ENCODE data around the gene GATD1.

GATD1 gene

DNA sequence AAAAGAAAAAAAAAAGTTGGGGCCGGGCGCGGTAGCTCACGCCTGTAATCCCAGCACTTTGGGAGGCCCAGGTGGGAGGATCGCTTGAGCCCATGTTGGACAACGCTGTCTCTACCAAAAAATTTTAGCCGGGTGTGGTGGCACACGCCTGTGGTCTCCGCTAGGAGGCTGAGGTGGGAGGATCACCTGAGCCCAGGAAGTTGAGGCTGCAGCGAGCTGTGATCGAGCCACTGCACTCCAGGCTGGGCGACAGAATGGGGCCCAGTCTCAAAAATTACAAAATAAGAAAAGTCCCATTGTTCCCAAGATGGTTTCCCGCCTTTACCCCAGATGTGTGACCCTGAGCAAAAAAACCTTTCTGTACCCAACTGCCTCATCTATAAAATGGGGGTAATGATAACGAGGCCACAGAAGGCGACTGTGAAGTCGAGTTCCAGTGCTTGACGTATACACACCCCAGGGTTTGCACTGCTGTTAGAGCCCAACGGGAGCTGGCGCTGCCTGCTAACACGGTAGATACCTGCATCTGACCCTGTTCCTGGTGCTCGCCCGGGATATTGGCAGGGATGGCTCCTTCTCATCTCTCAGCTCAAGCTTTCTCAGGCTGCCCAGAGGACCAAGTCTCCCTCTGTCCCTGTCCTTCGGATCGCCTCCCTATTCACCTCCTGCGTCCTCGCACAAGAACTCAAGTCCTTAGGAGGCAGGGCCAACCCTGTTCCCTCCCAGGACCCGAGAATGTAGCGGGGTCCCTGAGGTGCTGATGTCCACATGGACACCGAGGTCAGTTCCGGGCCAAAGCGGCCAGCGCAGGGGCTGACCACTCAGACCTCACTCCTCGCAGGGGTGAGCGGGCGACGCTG, 31.4 kb upstream of the GATD1 start:
- DNase-seq: no peak
- peak overlapping the region; percentile 10 for H2BK5ac ChIP-seq (ENCODE audit: low read length)
- H3K4ac ChIP-seq (ENCODE audit: low read depth, low read length): peak overlapping the region; percentile 73
- no peak overlapping the region for H2BK120ac ChIP-seq (ENCODE audit: low read depth, low read length)
- H3K36me3 ChIP-seq (ENCODE audit: control insufficient read depth, insufficient read depth, low read length): peaks cover 19% of the 10 kb centered on the region
- peaks cover 6% of the 10 kb centered on the region for H3K4me1 ChIP-seq (ENCODE audit: control insufficient read depth, low read depth, low read length)
- H3K23ac ChIP-seq (ENCODE audit: low read length): no peak overlapping the region
- H3K18ac ChIP-seq (ENCODE audit: low read length): no peak overlapping the region
- peak overlapping the region; percentile 100 for H3K56ac ChIP-seq (ENCODE audit: low read length)
- peaks cover 19% of the 10 kb centered on the region for H3K79me1 ChIP-seq (ENCODE audit: low read length)
- H2BK15ac ChIP-seq (replicated peaks; ENCODE audit: low read depth): no peak overlapping the region
- H4K5ac ChIP-seq (ENCODE audit: low read length): peak overlapping the region; percentile 59
- H4K8ac ChIP-seq (ENCODE audit: low read depth, low read length): no peak overlapping the region
- peaks cover 33% of the 10 kb centered on the region for H3K79me2 ChIP-seq (ENCODE audit: control insufficient read depth, insufficient read depth, low read length)
- peak overlapping the region; percentile 93 for H3K4me3 ChIP-seq (ENCODE audit: low read length)
- H3K4me2 ChIP-seq (ENCODE audit: low read length): peak overlapping the region; percentile 39
- H3K9ac ChIP-seq (ENCODE audit: low read length): peak overlapping the region; percentile 99
- WGBS (ENCODE audit: extremely low coverage, insufficient coverage, low lambda C conversion rate): no CpG with 5 or more reads among the region's 36 CpGs
- peak overlapping the region; percentile 90 for H2AK5ac ChIP-seq (ENCODE audit: low read length)
- no peaks in the 10 kb centered on the region for H3K27me3 ChIP-seq (ENCODE audit: insufficient read depth, low read length, poor library complexity)
- peak overlapping the region; percentile 45 for H3K27ac ChIP-seq (ENCODE audit: low read depth, low read length)

DNA sequence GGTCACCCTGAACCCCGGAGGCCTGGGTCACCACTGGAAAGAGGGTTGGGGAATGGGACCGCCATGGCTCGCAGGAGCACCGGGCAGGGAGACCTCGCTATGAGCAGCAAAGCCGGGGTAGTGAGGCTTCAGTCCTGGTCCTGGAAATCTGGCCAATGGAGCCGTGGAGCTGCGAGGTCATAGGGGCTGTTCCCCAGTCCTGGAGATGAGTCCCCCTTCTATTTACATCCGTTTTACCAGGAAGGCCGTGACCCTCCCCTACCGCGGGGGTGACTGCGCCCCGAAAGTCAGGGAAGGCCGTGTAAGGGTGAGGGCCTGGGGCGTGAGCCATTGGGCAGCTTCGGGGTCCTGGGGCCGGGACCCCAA, 27.3 kb upstream of the GATD1 start:
- Histone ChIP-seq H2BK5ac (ENCODE audit: low read length) (no peak overlapping the region), H4K5ac (ENCODE audit: low read length) (no peak overlapping the region), H3K27ac (ENCODE audit: low read depth, low read length) (peak overlapping the region; percentile 58), H3K56ac (ENCODE audit: low read length) (peak overlapping the region; percentile 88), H3K4me2 (ENCODE audit: low read length) (peak overlapping the region; percentile 91), H3K4me3 (ENCODE audit: low read length) (peak overlapping the region; percentile 28), H3K9ac (ENCODE audit: low read length) (peak overlapping the region; percentile 91), H4K8ac (ENCODE audit: low read depth, low read length) (peak overlapping the region; percentile 77), H3K79me1 (ENCODE audit: low read length) (peaks cover 2% of the 10 kb centered on the region), H3K18ac (ENCODE audit: low read length) (peak overlapping the region; percentile 73), H2BK120ac (ENCODE audit: low read depth, low read length) (peak overlapping the region; percentile 9), H3K4me1 (ENCODE audit: control insufficient read depth, low read depth, low read length) (peaks cover 4% of the 10 kb centered on the region), H2BK15ac (replicated peaks; ENCODE audit: low read depth) (no peak overlapping the region), H2AK5ac (ENCODE audit: low read length) (no peak overlapping the region), H3K4ac (ENCODE audit: low read depth, low read length) (peak overlapping the region; percentile 81), H3K79me2 (ENCODE audit: control insufficient read depth, insufficient read depth, low read length) (peaks cover 8% of the 10 kb centered on the region), H3K23ac (ENCODE audit: low read length) (peak overlapping the region; percentile 89), H3K27me3 (ENCODE audit: insufficient read depth, low read length, poor library complexity) (no peaks in the 10 kb centered on the region), H3K36me3 (ENCODE audit: control insufficient read depth, insufficient read depth, low read length) (no peaks in the 10 kb centered on the region)
- WGBS (ENCODE audit: extremely low coverage, insufficient coverage, low lambda C conversion rate): no CpG with 5 or more reads among the region's 18 CpGs
- no peak for DNase-seq

DNA sequence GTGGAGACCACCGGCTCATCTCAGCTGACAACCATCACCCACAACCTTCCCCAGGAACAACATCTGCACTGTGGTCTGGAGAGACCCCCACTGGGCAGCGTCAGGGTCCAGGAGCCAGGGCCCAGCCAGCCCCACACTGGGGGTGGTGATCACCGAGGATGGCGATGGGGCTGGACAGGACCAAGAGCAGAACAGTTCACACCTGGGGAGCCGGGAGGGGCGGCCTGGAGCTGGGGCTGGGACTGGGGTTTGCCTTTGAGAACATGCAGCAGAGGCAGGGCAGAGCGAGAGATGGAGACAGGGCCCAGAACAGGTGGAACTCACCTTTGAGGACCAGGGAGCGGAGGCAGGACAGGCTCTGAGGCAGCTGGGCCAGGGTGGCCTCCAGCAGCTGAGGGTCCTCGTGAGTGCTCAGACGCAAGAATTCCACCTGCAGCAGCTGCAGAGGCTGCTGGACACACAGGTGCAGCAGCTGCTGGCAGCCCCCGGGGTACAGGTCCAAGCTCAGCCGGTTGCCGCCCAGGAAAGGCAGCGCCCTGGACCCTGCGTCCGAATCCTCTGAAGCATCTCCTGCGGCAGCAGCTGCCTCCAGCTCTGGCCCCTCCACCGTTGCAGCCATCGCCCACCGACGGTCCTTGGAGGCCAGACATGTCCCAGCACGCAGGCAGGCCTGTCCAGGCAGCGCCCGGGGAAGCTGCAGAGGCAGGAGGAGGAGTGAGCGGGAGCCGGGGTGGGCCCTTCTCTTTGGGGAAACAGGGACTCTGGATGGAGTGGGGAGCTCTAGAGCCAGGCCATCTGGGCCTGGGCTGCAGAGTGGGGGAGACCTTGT, 26.7 kb upstream of the GATD1 start:
- Histone ChIP-seq H3K36me3 (ENCODE audit: control insufficient read depth, insufficient read depth, low read length) (no peaks in the 10 kb centered on the region), H2BK120ac (ENCODE audit: low read depth, low read length) (peak overlapping the region; percentile 9), H3K4me2 (ENCODE audit: low read length) (peak overlapping the region; percentile 91), H3K4me3 (ENCODE audit: low read length) (no peak overlapping the region), H3K9ac (ENCODE audit: low read length) (peak overlapping the region; percentile 91), H3K27ac (ENCODE audit: low read depth, low read length) (no peak overlapping the region), H3K27me3 (ENCODE audit: insufficient read depth, low read length, poor library complexity) (no peaks in the 10 kb centered on the region), H3K56ac (ENCODE audit: low read length) (peak overlapping the region; percentile 88), H2BK15ac (replicated peaks; ENCODE audit: low read depth) (no peak overlapping the region), H3K4me1 (ENCODE audit: control insufficient read depth, low read depth, low read length) (peaks cover 4% of the 10 kb centered on the region), H4K8ac (ENCODE audit: low read depth, low read length) (no peak overlapping the region), H2BK5ac (ENCODE audit: low read length) (no peak overlapping the region), H3K79me1 (ENCODE audit: low read length) (peaks cover 2% of the 10 kb centered on the region), H3K23ac (ENCODE audit: low read length) (peak overlapping the region; percentile 89), H3K4ac (ENCODE audit: low read depth, low read length) (peak overlapping the region; percentile 81), H2AK5ac (ENCODE audit: low read length) (no peak overlapping the region), H3K79me2 (ENCODE audit: control insufficient read depth, insufficient read depth, low read length) (peaks cover 6% of the 10 kb centered on the region), H4K5ac (ENCODE audit: low read length) (no peak overlapping the region), H3K18ac (ENCODE audit: low read length) (peak overlapping the region; percentile 73)
- WGBS (ENCODE audit: extremely low coverage, insufficient coverage, low lambda C conversion rate): no CpG with 5 or more reads among the region's 26 CpGs
- DNase-seq: no peak

DNA sequence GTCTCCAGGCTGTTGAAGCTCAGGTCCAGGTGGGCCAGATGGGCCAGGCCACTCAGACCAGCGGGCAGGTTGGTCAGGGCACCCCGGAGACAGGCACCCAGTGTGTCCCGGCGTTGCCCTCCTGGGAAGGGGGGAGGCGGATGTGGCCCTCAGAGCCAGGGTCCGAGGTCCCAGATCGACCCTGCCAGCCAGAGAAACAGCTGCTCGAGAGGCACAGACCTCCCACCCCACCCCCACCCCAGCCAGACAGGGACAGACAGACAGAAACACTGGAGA, 26.1 kb upstream of the GATD1 start:
- Histone ChIP-seq H3K9ac (ENCODE audit: low read length) (no peak overlapping the region), H3K4me2 (ENCODE audit: low read length) (no peak overlapping the region), H3K18ac (ENCODE audit: low read length) (no peak overlapping the region), H2BK15ac (replicated peaks; ENCODE audit: low read depth) (no peak overlapping the region), H3K36me3 (ENCODE audit: control insufficient read depth, insufficient read depth, low read length) (no peaks in the 10 kb centered on the region), H3K56ac (ENCODE audit: low read length) (no peak overlapping the region), H3K27ac (ENCODE audit: low read depth, low read length) (no peak overlapping the region), H3K4ac (ENCODE audit: low read depth, low read length) (no peak overlapping the region), H3K4me1 (ENCODE audit: control insufficient read depth, low read depth, low read length) (peaks cover 4% of the 10 kb centered on the region), H3K79me2 (ENCODE audit: control insufficient read depth, insufficient read depth, low read length) (peaks cover under 1% of the 10 kb centered on the region), H3K27me3 (ENCODE audit: insufficient read depth, low read length, poor library complexity) (no peaks in the 10 kb centered on the region), H2BK5ac (ENCODE audit: low read length) (no peak overlapping the region), H2AK5ac (ENCODE audit: low read length) (no peak overlapping the region), H4K8ac (ENCODE audit: low read depth, low read length) (no peak overlapping the region), H4K5ac (ENCODE audit: low read length) (no peak overlapping the region), H3K79me1 (ENCODE audit: low read length) (no peaks in the 10 kb centered on the region), H3K4me3 (ENCODE audit: low read length) (no peak overlapping the region), H2BK120ac (ENCODE audit: low read depth, low read length) (no peak overlapping the region), H3K23ac (ENCODE audit: low read length) (no peak overlapping the region)
- no peak for DNase-seq
- WGBS (ENCODE audit: extremely low coverage, insufficient coverage, low lambda C conversion rate): no CpG with 5 or more reads among the region's 8 CpGs

DNA sequence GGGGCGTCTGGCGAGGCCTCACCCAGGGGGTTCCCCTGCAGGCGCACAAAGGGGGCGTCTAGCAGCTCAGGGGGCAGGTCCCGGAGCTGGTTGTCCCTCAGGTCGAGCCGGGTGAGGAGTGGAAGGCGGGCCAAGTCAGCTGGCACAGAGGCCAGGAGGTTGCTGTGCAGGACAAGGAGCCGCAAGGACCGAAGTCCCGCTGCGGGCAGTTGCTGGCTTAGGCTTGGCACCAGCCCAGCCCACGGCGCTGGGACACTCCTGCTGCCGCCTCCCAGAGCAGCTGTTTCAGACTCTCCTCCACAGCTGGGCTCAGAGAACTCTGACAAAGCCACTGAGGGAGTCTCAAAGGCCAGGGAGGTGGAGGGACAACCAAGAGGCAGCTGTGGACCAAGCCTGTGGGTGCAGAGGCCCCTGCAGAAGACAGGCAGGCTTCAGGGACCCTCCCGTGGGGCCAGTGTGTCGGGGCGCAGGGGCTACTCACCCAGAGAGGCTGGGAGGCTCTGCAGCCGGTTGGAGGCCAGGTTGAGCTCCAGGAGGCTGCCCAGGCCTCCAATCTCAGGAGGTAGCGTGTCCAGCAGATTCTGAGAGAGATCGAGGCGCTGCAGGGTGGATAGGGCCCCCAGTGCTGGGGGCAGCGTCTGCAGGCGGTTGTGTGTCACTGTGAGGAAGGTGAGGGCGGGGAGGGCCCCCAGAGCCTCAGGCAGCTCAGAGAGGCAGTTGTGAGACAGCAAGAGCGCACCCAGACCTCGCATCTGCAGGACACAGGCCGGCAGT, 25.6 kb upstream of the GATD1 start:
- H4K5ac ChIP-seq (ENCODE audit: low read length): no peak overlapping the region
- H3K27me3 ChIP-seq (ENCODE audit: insufficient read depth, low read length, poor library complexity): no peaks in the 10 kb centered on the region
- H3K36me3 ChIP-seq (ENCODE audit: control insufficient read depth, insufficient read depth, low read length): no peaks in the 10 kb centered on the region
- no peak overlapping the region for H4K8ac ChIP-seq (ENCODE audit: low read depth, low read length)
- H3K23ac ChIP-seq (ENCODE audit: low read length): no peak overlapping the region
- no peak overlapping the region for H3K4me2 ChIP-seq (ENCODE audit: low read length)
- H3K4me3 ChIP-seq (ENCODE audit: low read length): no peak overlapping the region
- no peak overlapping the region for H3K18ac ChIP-seq (ENCODE audit: low read length)
- no peak overlapping the region for H2BK120ac ChIP-seq (ENCODE audit: low read depth, low read length)
- no peak overlapping the region for H3K56ac ChIP-seq (ENCODE audit: low read length)
- no peaks in the 10 kb centered on the region for H3K79me1 ChIP-seq (ENCODE audit: low read length)
- no peak for DNase-seq
- H3K4me1 ChIP-seq (ENCODE audit: control insufficient read depth, low read depth, low read length): peaks cover 4% of the 10 kb centered on the region
- no peak overlapping the region for H3K9ac ChIP-seq (ENCODE audit: low read length)
- no peaks in the 10 kb centered on the region for H3K79me2 ChIP-seq (ENCODE audit: control insufficient read depth, insufficient read depth, low read length)
- H3K4ac ChIP-seq (ENCODE audit: low read depth, low read length): no peak overlapping the region
- H2BK5ac ChIP-seq (ENCODE audit: low read length): no peak overlapping the region
- WGBS (ENCODE audit: extremely low coverage, insufficient coverage, low lambda C conversion rate): no CpG with 5 or more reads among the region's 28 CpGs
- no peak overlapping the region for H2AK5ac ChIP-seq (ENCODE audit: low read length)
- H2BK15ac ChIP-seq (replicated peaks; ENCODE audit: low read depth): no peak overlapping the region
- H3K27ac ChIP-seq (ENCODE audit: low read depth, low read length): no peak overlapping the region

Measured in mesendoderm (in vitro differentiated cells).